Small intestine (tissue), 16 donors: Measurements from ENCODE around the gene KRTAP19-3. TPM values are rescaled to one million over a fixed set of nuclear protein-coding genes. Genes with fewer than 3 reads are reported as not detected.
"Not testable (repeated sequence)": the region's sequence is repeated elsewhere in the genome, so short reads cannot be mapped to it uniquely, and the experiment has no call there.

Source experiments
- DNase-seq, 2 donors: peaks; one replicate each; pipeline versions ENCODE4 v3.0.0 to v3.0.0-alpha.2; 2013
- FAIRE-seq: peaks from 2 replicates; lab custom pipeline; 2012; peaks lifted over from hg19 to GRCh38; lab: Jason Lieb, UNC
- H3K27ac ChIP-seq, 3 donors: one replicate each; pipeline ENCODE4 v1.5.1; 2013; ENCODE audit warnings: low read length in 2 of 3, mild to moderate bottlenecking in 2 of 3, control low read depth in 1 of 3, inconsistent platforms in 1 of 3, low read depth in 1 of 3, moderate library complexity in 1 of 3
- H3K27me3 ChIP-seq, 3 donors: one replicate each; pipeline ENCODE4 v1.6.1; 2013; ENCODE audit warnings: low read length in 3 of 3, inconsistent platforms in 1 of 3; ENCODE audit not compliant: control insufficient read depth in 3 of 3, insufficient read depth in 3 of 3
- H3K36me3 ChIP-seq, 3 donors: one replicate each; pipeline ENCODE4 v1.6.1; 2013; ENCODE audit warnings: low read length in 3 of 3, inconsistent platforms in 1 of 3, low read depth in 1 of 3, mild to moderate bottlenecking in 1 of 3, moderate library complexity in 1 of 3; ENCODE audit not compliant: control insufficient read depth in 3 of 3, insufficient read depth in 2 of 3
- H3K4me1 ChIP-seq, 3 donors: one replicate each; pipeline ENCODE4 v1.6.1; 2013; ENCODE audit warnings: low read length in 2 of 3, inconsistent platforms in 1 of 3, low read depth in 1 of 3, mild to moderate bottlenecking in 1 of 3, moderate library complexity in 1 of 3; ENCODE audit not compliant: control insufficient read depth in 3 of 3, insufficient read depth in 2 of 3
- H3K4me3 ChIP-seq, 3 donors: one replicate each; pipeline ENCODE4 v1.5.1; 2013; ENCODE audit warnings: low read length in 3 of 3, control low read depth in 1 of 3, inconsistent platforms in 1 of 3, low read depth in 1 of 3, mild to moderate bottlenecking in 1 of 3, moderate library complexity in 1 of 3
- H3K9me3 ChIP-seq, 2 donors: one replicate each; pipeline ENCODE4 v1.6.1; 2013; ENCODE audit warnings: low read depth in 1 of 2, low read length in 1 of 2; ENCODE audit not compliant: control insufficient read depth in 2 of 2, insufficient read depth in 1 of 2
- WGBS, 3 donors: extraction: QIAGEN DNeasy Blood & Tissue Kit; methylation state at CpG; one replicate each; pipeline ENCODE4 v1.1.7; 2013; 5-methylcytosine and 5-hydroxymethylcytosine counted together
- long read RNA-seq, 10 donors: transcript quantifications; one replicate each; lab custom pipeline, GENCODE V29; 2026
- polyA plus RNA-seq, 4 donors: library from polyadenylated mRNA; stranded (reverse) in 3 of 4; unstranded in 1 of 4; fragments of 200-250 nt in 3 of 4; fragments of 120-200 nt in 1 of 4; gene quantifications; one replicate each; pipeline versions ENCODE4 v1.2.1 to v1.2.3, GENCODE V29; 2013
- donor health status: healthy with polysubstance abuse.
- donor health status: control.
- donor health status: control.
- donor health status: Bipolar disorder and iron deficiency.
- donor health status: healthy.

KRTAP19-3 gene
- polyA plus RNA-seq, result not detected
- long read RNA-seq, donor 1, result 0 reads
- long read RNA-seq, donor 2, result 0 reads
- long read RNA-seq, donor 3, result 0 reads
- long read RNA-seq, donor 4, result 0 reads
- long read RNA-seq, donor 5, result 0 reads
- long read RNA-seq, donor 6, result 0 reads
- long read RNA-seq, donor 7, result 0 reads
- long read RNA-seq, donor 8, result 0 reads
- long read RNA-seq, donor 9, result 0 reads
- long read RNA-seq, donor 10, result 0 reads

GRCh38 chr21:30491963-30492428 is at the start of gene KRTAP19-3:
KRTAP19-3 (minus strand) TSS chr21:30492013; CDS start chr21:30491957, 56 bp downstream.
- H3K36me3 ChIP-seq, result no peaks in the 10 kb centered on the region
- H3K27ac ChIP-seq, result no peak within 1 kb of the TSS
- DNase-seq (peak in 1 of 2 donors; percentile 9), FAIRE-seq (no peak)
- WGBS, 3 donors, result 85 to 93% (median 90%) methylated on average over 2 of the region's 2 CpGs
- no peaks in the 10 kb centered on the region for H3K27me3 ChIP-seq
- H3K4me1 ChIP-seq, result no peaks in the 10 kb centered on the region
- H3K4me3 ChIP-seq, result no peak within 1 kb of the TSS
- H3K9me3 ChIP-seq, result peaks cover 3 to 9% of the 10 kb centered on the region in 2 donors

- WGBS, 3 donors, result 88 to 90% (median 89%) methylated on average over 1 of the region's 1 CpG
- DNase-seq (no peak), FAIRE-seq (no peak)
- no peaks in the 10 kb centered on the region for H3K27me3 ChIP-seq
- no peak overlapping the region for H3K4me3 ChIP-seq
- H3K27ac ChIP-seq, result no peak overlapping the region
- peaks cover 0 to 3% of the 10 kb centered on the region in 2 donors for H3K9me3 ChIP-seq
- H3K4me1 ChIP-seq, result no peaks in the 10 kb centered on the region
- H3K36me3 ChIP-seq, result no peaks in the 10 kb centered on the region
Observed at GRCh38 chr21:30518876-30519275, 27.1 kb upstream of the KRTAP19-3 start.

- no peaks in the 10 kb centered on the region for H3K27me3 ChIP-seq
Observed at GRCh38 chr21:30515681-30516080, 23.9 kb upstream of the KRTAP19-3 start.

GRCh38 chr21:30505621-30506205 is 13.9 kb upstream of the KRTAP19-3 start:
- 24 to 27% (median 27%) methylated on average over 4 of the region's 4 CpGs for WGBS, 3 donors
- H3K4me1 ChIP-seq, H3K27ac ChIP-seq, H3K9me3 ChIP-seq, H3K27me3 ChIP-seq, FAIRE-seq, H3K36me3 ChIP-seq, H3K4me3 ChIP-seq, DNase-seq: not testable (repeated sequence)

More at GRCh38 chr21:30515681-30516080, 23.9 kb upstream of the KRTAP19-3 start:
- Histone ChIP-seq H3K27ac (no peak overlapping the region), H3K9me3 (peaks cover 1 to 3% of the 10 kb centered on the region in 2 donors), H3K4me1 (no peaks in the 10 kb centered on the region), H3K4me3 (no peak overlapping the region), H3K36me3 (no peaks in the 10 kb centered on the region)
- FAIRE-seq, result no peak
- 78 to 89% (median 82%) methylated on average over 1 of the region's 1 CpG for WGBS, 3 donors
- no peak for DNase-seq

- no peak for FAIRE-seq
- H3K27ac ChIP-seq, result no peak within 1 kb of the TSS
- no peaks in the 10 kb centered on the region for H3K27me3 ChIP-seq
- no peak for DNase-seq
- H3K9me3 ChIP-seq, result peaks cover 0 to 3% of the 10 kb centered on the region in 2 donors
- WGBS, 3 donors, result 78 to 81% (median 78%) methylated on average over 6 of the region's 6 CpGs
- no peaks in the 10 kb centered on the region for H3K36me3 ChIP-seq
- H3K4me1 ChIP-seq, result no peaks in the 10 kb centered on the region
- no peak within 1 kb of the TSS for H3K4me3 ChIP-seq
Observed at GRCh38 chr21:30502041-30502440, 10.2 kb upstream of the KRTAP19-3 start, which contains the start of gene KRTAP19-5. KRTAP19-5 (minus strand) TSS chr21:30502141; CDS start chr21:30502090, 51 bp downstream.

GRCh38 chr21:30497065-30497464 is 5.3 kb upstream of the KRTAP19-3 start, which contains the start of gene KRTAP19-4:
KRTAP19-4 (minus strand) TSS chr21:30497165; CDS start chr21:30497110, 55 bp downstream.
- no peaks in the 10 kb centered on the region for H3K36me3 ChIP-seq
- DNase-seq, result no peak
- WGBS, 3 donors, result 58 to 73% (median 66%) methylated on average over 4 of the region's 4 CpGs
- H3K27me3 ChIP-seq, result no peaks in the 10 kb centered on the region
- H3K4me3 ChIP-seq, result no peak within 1 kb of the TSS
- no peaks in the 10 kb centered on the region for H3K4me1 ChIP-seq
- H3K9me3 ChIP-seq, result peaks cover 0 to 3% of the 10 kb centered on the region in 2 donors
- no peak within 1 kb of the TSS for H3K27ac ChIP-seq
- FAIRE-seq, result no peak

- no peak within 1 kb of the TSS for H3K4me3 ChIP-seq
- FAIRE-seq, result no peak
- 78 to 83% (median 79%) methylated on average over 2 of the region's 2 CpGs for WGBS, 3 donors
- H3K4me1 ChIP-seq, result no peaks in the 10 kb centered on the region
- no peak for DNase-seq
- no peaks in the 10 kb centered on the region for H3K36me3 ChIP-seq
- H3K9me3 ChIP-seq, result peaks cover 6 to 18% of the 10 kb centered on the region in 2 donors
- H3K27ac ChIP-seq, result no peak within 1 kb of the TSS
- no peaks in the 10 kb centered on the region for H3K27me3 ChIP-seq
Observed at GRCh38 chr21:30487336-30487735, 4.5 kb downstream of the KRTAP19-3 start, which contains the start of gene KRTAP19-2. KRTAP19-2 (minus strand) TSS chr21:30487436; CDS start chr21:30487348, 88 bp downstream.

- WGBS, 3 donors, result 25 to 53% (median 37%) methylated on average over 2 of the region's 2 CpGs
- Histone ChIP-seq H3K27ac (no peak overlapping the region), H3K4me1 (no peaks in the 10 kb centered on the region), H3K27me3 (no peaks in the 10 kb centered on the region), H3K4me3 (no peak overlapping the region), H3K9me3 (peaks cover 6 to 15% of the 10 kb centered on the region in 2 donors), H3K36me3 (no peaks in the 10 kb centered on the region)
- no peak for FAIRE-seq
- no peak for DNase-seq
Observed at GRCh38 chr21:30486180-30486579, 5.6 kb downstream of the KRTAP19-3 start.
